K562 (cell line): Measurements from ENCODE around the gene PLEKHA6.

ENCODE experiments used
- BACH1 ChIP-seq: fragments of 200-800 bp; sonication (Bioruptor generic); IDR thresholded peaks from 2 replicates; pipeline ENCODE4 v1.6.1; 2016; ENCODE audit warnings: missing genetic modification characterization, missing compliant biosample characterization
- TBP ChIP-seq: optimal IDR thresholded peaks from 2 replicates; pipeline ENCODE3; 2011; ENCODE audit warnings: low read depth, low read length, improper control_type of control experiment

GRCh38 chr1:204333427-204333826, 26.3 kb downstream of the PLEKHA6 start:
- TF ChIP-seq BACH1 (tag) = no peak
- TF ChIP-seq TBP = no peak
